ENCODE results near the gene CAPN1. TPM values are rescaled to one million over a fixed set of nuclear protein-coding genes. Genes with fewer than 3 reads are reported as not detected.

CAPN1 gene
- total and polyA plus RNA-seq, 2 of the 13 experiments (the other 11 are each of a cell fraction or from before 2014, with no cell fraction given), result 57.3 to 82.6 TPM

DNA sequence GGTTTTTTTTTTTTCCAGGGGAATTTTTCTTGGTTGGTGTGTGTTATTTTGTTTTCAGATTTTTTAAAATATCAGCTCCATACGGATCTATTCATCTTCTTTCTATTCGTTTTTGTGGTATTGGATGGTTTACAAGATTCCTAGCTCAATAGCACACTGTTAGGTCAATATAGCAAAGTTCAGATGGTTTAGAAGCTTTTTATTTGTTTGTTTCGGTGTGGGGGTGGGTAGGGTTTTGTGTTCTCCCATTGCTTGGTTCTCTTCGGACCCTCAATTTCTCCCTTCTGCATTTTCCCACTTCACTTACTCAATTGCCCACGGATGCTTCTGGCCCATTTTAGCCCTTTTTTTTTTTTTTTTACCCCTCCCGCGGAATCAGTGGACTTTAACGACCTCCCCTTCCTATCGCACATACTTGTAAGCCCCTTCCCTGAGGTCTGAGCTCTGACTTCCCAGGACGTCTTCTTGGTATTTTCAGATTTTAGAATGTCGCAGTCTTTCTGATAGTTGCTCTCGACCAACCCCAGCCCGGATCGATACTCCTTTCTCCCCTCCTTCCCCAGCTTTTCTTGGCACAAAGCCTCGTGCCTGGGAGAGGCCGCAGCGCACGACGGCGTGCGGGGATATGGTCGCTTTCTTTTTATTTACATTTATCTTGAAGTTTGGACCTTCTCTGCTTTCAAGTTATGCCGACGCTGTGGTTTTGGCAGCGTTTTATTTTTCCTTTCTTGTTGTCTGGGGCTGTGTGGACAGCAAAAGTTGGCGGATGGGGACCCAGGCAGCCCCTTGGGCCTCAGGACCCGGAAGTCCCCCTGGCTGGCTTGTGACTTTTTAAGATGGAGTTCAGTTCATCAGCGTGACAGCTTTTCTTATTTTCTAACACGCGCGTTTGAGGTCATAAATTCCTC is 16.1 kb upstream of the CAPN1 start (continued):
- TF ChIP-seq, protein P1, sequence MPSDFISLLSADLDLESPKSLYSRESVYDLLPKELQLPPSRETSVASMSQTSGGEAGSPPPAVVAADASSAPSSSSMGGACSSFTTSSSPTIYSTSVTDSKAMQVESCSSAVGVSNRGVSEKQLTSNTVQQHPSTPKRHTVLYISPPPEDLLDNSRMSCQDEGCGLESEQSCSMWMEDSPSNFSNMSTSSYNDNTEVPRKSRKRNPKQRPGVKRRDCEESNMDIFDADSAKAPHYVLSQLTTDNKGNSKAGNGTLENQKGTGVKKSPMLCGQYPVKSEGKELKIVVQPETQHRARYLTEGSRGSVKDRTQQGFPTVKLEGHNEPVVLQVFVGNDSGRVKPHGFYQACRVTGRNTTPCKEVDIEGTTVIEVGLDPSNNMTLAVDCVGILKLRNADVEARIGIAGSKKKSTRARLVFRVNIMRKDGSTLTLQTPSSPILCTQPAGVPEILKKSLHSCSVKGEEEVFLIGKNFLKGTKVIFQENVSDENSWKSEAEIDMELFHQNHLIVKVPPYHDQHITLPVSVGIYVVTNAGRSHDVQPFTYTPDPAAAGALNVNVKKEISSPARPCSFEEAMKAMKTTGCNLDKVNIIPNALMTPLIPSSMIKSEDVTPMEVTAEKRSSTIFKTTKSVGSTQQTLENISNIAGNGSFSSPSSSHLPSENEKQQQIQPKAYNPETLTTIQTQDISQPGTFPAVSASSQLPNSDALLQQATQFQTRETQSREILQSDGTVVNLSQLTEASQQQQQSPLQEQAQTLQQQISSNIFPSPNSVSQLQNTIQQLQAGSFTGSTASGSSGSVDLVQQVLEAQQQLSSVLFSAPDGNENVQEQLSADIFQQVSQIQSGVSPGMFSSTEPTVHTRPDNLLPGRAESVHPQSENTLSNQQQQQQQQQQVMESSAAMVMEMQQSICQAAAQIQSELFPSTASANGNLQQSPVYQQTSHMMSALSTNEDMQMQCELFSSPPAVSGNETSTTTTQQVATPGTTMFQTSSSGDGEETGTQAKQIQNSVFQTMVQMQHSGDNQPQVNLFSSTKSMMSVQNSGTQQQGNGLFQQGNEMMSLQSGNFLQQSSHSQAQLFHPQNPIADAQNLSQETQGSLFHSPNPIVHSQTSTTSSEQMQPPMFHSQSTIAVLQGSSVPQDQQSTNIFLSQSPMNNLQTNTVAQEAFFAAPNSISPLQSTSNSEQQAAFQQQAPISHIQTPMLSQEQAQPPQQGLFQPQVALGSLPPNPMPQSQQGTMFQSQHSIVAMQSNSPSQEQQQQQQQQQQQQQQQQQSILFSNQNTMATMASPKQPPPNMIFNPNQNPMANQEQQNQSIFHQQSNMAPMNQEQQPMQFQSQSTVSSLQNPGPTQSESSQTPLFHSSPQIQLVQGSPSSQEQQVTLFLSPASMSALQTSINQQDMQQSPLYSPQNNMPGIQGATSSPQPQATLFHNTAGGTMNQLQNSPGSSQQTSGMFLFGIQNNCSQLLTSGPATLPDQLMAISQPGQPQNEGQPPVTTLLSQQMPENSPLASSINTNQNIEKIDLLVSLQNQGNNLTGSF (CRISPR knock-in tag; IDR thresholded peaks at IDR 0.05), result 0 out of 2 replicates have a peak, but pooled peaks have one; percentile 61
- no peak for TF ChIP-seq ZNF850 (CRISPR knock-in tag; conservative IDR thresholded peaks at IDR 0.05)
- TF ChIP-seq, protein P2, sequence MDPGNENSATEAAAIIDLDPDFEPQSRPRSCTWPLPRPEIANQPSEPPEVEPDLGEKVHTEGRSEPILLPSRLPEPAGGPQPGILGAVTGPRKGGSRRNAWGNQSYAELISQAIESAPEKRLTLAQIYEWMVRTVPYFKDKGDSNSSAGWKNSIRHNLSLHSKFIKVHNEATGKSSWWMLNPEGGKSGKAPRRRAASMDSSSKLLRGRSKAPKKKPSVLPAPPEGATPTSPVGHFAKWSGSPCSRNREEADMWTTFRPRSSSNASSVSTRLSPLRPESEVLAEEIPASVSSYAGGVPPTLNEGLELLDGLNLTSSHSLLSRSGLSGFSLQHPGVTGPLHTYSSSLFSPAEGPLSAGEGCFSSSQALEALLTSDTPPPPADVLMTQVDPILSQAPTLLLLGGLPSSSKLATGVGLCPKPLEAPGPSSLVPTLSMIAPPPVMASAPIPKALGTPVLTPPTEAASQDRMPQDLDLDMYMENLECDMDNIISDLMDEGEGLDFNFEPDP (CRISPR knock-in tag; conservative IDR thresholded peaks at IDR 0.05), result no peak
- no peak for TF ChIP-seq ZSCAN30 (CRISPR knock-in tag; IDR thresholded peaks at IDR 0.05)
- TF ChIP-seq SRF (IDR thresholded peaks at IDR 0.05; ENCODE audit: low read depth, low read length), result no peak
- no peak for TF ChIP-seq ZBTB42 (CRISPR knock-in tag; IDR thresholded peaks at IDR 0.05)
- no peak for TF ChIP-seq MAFG (CRISPR knock-in tag; IDR thresholded peaks at IDR 0.05)
- TF ChIP-seq TCF7 (IDR thresholded peaks at IDR 0.05; ENCODE audit: low read depth), result peak; percentile 91
- TF ChIP-seq, protein P3, sequence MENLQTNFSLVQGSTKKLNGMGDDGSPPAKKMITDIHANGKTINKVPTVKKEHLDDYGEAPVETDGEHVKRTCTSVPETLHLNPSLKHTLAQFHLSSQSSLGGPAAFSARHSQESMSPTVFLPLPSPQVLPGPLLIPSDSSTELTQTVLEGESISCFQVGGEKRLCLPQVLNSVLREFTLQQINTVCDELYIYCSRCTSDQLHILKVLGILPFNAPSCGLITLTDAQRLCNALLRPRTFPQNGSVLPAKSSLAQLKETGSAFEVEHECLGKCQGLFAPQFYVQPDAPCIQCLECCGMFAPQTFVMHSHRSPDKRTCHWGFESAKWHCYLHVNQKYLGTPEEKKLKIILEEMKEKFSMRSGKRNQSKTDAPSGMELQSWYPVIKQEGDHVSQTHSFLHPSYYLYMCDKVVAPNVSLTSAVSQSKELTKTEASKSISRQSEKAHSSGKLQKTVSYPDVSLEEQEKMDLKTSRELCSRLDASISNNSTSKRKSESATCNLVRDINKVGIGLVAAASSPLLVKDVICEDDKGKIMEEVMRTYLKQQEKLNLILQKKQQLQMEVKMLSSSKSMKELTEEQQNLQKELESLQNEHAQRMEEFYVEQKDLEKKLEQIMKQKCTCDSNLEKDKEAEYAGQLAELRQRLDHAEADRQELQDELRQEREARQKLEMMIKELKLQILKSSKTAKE (CRISPR knock-in tag; IDR thresholded peaks at IDR 0.05; ENCODE audit: borderline replicate concordance), result no peak
- no peak for TF ChIP-seq HCFC1 (IDR thresholded peaks at IDR 0.05; ENCODE audit: low read depth, low read length)
- TF ChIP-seq HNRNPL (IDR thresholded peaks at IDR 0.05; ENCODE audit: low read depth, low read length), result no peak
- peak; percentile 68; the same call in 1 of the 2 replicates for TF ChIP-seq ZFX (CRISPR knock-in tag; IDR thresholded peaks at IDR 0.05; ENCODE audit: low read depth)
- 0 out of 2 replicates have a peak, but pooled peaks have one; percentile 45 for TF ChIP-seq ZNF570 (CRISPR knock-in tag; IDR thresholded peaks at IDR 0.05; ENCODE audit: borderline replicate concordance)
- TF ChIP-seq, protein P4, sequence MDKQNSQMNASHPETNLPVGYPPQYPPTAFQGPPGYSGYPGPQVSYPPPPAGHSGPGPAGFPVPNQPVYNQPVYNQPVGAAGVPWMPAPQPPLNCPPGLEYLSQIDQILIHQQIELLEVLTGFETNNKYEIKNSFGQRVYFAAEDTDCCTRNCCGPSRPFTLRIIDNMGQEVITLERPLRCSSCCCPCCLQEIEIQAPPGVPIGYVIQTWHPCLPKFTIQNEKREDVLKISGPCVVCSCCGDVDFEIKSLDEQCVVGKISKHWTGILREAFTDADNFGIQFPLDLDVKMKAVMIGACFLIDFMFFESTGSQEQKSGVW (CRISPR knock-in tag; IDR thresholded peaks at IDR 0.05; ENCODE audit: borderline replicate concordance), result no peak
- TF ChIP-seq HOXA9 (CRISPR knock-in tag; IDR thresholded peaks at IDR 0.05; ENCODE audit: borderline replicate concordance), result no peak
- TF ChIP-seq RAD51 (IDR thresholded peaks at IDR 0.05; ENCODE audit: borderline replicate concordance), result no peak
